K562 (cell line): Measurements from ENCODE around the gene RELL2. TPM values are rescaled to one million over a fixed set of nuclear protein-coding genes. Genes with fewer than 3 reads are reported as not detected.
A peak's percentile ranks its signal among the peaks of the same experiment; 100 is the strongest.

ENCODE experiments used
- ADNP ChIP-seq: fragments of 200-800 bp; sonication (Bioruptor generic); IDR thresholded peaks from 2 replicates; pipeline ENCODE4 v1.6.1; 2016; ENCODE audit warnings: missing genetic modification characterization, missing compliant biosample characterization
- CAMTA2 ChIP-seq: fragments of 250-450 bp; sonication (Bioruptor Pico); conservative IDR thresholded peaks from 2 replicates; pipeline ENCODE4 v1.5.1; 2022
- FOS ChIP-seq: IDR thresholded peaks from 3 replicates; pipeline ENCODE4 v1.6.1; 2011; ENCODE audit not compliant: insufficient read length; ENCODE audit errors: extremely low read depth
- FOSL1 ChIP-seq: fragments of 200-800 bp; sonication (Bioruptor generic); conservative IDR thresholded peaks from 2 replicates; pipeline ENCODE4 v1.6.1; 2016; ENCODE audit warnings: missing genetic modification characterization, missing compliant biosample characterization
- GATAD2A ChIP-seq: fragments of 450-650 bp; IDR thresholded peaks from 2 replicates; pipeline ENCODE4 v1.6.1; 2017
- MAFG ChIP-seq: fragments of 450-650 bp; conservative IDR thresholded peaks from 2 replicates; pipeline ENCODE4 v1.6.1; 2016; ENCODE audit warnings: missing genetic modification characterization, missing compliant biosample characterization
- NFXL1 ChIP-seq: fragments of 450-650 bp; formaldehyde crosslinking; IDR thresholded peaks from 2 replicates; pipeline ENCODE4 v1.4.0; 2021; ENCODE audit warnings: mild to moderate bottlenecking
- PTBP1 ChIP-seq: fragments of 200-400 bp; formaldehyde crosslinking; IDR thresholded peaks from 2 replicates; pipeline ENCODE4 v1.6.1; 2017; ENCODE audit warnings: low read depth, low read length
- SIX5 ChIP-seq, 2 experiments: IDR thresholded peaks; 2 replicates each; pipeline ENCODE4 v1.6.1; 2011; ENCODE audit warnings: low read length in 2 of 2, borderline replicate concordance in 1 of 2, low read depth in 1 of 2, mild to moderate bottlenecking in 1 of 2, moderate library complexity in 1 of 2; ENCODE audit not compliant: insufficient read depth in 1 of 2
- SMARCC2 ChIP-seq: fragments of 450-650 bp; IDR thresholded peaks from 2 replicates; pipeline ENCODE4 v1.6.1; 2017; ENCODE audit warnings: antibody characterized with exemption, moderate library complexity, mild to moderate bottlenecking, low read depth
- WHSC1 ChIP-seq: IDR thresholded peaks from one replicate; pipeline ENCODE4 v1.6.1; 2012; ENCODE audit warnings: low read length, control low read depth, inconsistent platforms
- ZNF644 ChIP-seq: fragments of 200-800 bp; sonication (Bioruptor generic); IDR thresholded peaks from 2 replicates; pipeline ENCODE4 v1.6.1; 2016; ENCODE audit warnings: low read depth, missing genetic modification characterization, missing compliant biosample characterization
- polyA plus RNA-seq, 8 experiments: library from polyadenylated mRNA; depleted of rRNA in 4 of 8; stranded (reverse) in 5 of 8; unstranded in 3 of 8; fragments of >200 nt; fragmentation: Nextera tagmentation in 2 of 8; fragmentation: Illumina TruSeq in 1 of 8; extraction: Ambion mirVana in 2 of 8; extraction: Trizol in 1 of 8; gene quantifications; 2 replicates each; pipeline versions ENCODE4 v1.2.1 to v1.2.3, GENCODE V29; 2011 to 2014; ENCODE audit warnings: inconsistent platforms in 1 of 8, missing spikeins in 1 of 8
- total RNA-seq, 7 experiments: library from RNA; depleted of rRNA in 6 of 7; stranded (reverse); fragments of >200 nt in 6 of 7; fragmentation: Illumina TruSeq in 2 of 7; extraction: Trizol in 2 of 7; gene quantifications; 2 replicates each; pipeline versions ENCODE4 v1.2.1 to v1.2.3, GENCODE V29; 2011 to 2021; ENCODE audit warnings: low replicate concordance in 1 of 7
- TF ChIP-seq, protein P1 (sequence below): fragments of 450-650 bp; IDR thresholded peaks from 2 replicates; pipeline ENCODE4 v1.6.1; 2018; ENCODE audit not compliant: partially characterized antibody
- TF ChIP-seq, protein P2 (sequence below): IDR thresholded peaks from 2 replicates; pipeline ENCODE4 v1.6.1; 2011; ENCODE audit not compliant: insufficient read length; ENCODE audit errors: extremely low read depth
- TF ChIP-seq, protein P3 (sequence below): fragments of 450-650 bp; IDR thresholded peaks from 2 replicates; pipeline ENCODE4 v1.6.1; 2016; ENCODE audit warnings: low read depth

The RELL2 gene
- total and polyA plus RNA-seq, 9 of the 15 experiments (the other 6 are each of a cell fraction or from before 2014, with no cell fraction given), result 0.06 to 36.0 (median 14.3) TPM

DNA sequence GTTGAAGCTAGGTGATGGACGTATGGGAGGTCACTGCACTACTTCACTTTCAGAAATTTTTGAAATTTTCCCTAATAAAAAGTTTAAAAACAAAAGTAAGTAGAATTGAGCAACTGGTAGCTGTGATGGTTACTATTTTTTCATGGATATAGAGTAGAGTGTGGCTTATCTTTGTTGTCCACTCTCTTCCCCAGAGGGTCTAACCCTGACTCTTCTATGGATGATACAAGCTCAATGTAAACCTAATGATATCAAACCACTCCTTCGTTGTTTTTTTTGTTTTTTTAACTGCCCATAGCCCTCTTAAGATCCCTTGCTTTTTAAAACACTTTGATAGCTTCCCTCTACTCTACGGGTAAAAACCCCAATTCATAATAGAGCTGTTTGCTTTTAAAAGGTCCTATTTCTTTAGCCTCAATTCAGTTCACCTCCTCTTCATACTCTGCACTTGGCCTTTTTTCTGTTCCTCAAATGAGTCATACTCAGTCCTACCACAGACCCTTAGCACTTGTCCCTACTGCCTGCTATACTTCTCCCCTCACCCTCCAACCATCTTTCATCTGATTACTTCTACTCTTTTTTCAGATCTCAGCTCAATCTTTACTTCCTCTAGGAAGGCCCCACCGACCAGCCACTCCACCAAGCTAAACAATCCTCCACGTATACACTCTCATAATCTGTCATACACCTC lies 2.8 kb upstream of the RELL2 start (continued):
- TF ChIP-seq SIX5 (IDR thresholded peaks at IDR 0.05; ENCODE audit: borderline replicate concordance in 1 of 2, insufficient read depth in 1 of 2, low read depth in 1 of 2, low read length in 2 of 2) (no peak), FOSL1 (tag) (peak; percentile 86), FOS (no peak), CAMTA2 (CRISPR knock-in tag) (no peak), PTBP1 (no peak), ZNF644 (tag) (no peak), MAFG (tag) (no peak), NFXL1 (no peak), ADNP (tag) (no peak), SMARCC2 (no peak), WHSC1 (no peak), GATAD2A (no peak)
- TF ChIP-seq, protein P1, sequence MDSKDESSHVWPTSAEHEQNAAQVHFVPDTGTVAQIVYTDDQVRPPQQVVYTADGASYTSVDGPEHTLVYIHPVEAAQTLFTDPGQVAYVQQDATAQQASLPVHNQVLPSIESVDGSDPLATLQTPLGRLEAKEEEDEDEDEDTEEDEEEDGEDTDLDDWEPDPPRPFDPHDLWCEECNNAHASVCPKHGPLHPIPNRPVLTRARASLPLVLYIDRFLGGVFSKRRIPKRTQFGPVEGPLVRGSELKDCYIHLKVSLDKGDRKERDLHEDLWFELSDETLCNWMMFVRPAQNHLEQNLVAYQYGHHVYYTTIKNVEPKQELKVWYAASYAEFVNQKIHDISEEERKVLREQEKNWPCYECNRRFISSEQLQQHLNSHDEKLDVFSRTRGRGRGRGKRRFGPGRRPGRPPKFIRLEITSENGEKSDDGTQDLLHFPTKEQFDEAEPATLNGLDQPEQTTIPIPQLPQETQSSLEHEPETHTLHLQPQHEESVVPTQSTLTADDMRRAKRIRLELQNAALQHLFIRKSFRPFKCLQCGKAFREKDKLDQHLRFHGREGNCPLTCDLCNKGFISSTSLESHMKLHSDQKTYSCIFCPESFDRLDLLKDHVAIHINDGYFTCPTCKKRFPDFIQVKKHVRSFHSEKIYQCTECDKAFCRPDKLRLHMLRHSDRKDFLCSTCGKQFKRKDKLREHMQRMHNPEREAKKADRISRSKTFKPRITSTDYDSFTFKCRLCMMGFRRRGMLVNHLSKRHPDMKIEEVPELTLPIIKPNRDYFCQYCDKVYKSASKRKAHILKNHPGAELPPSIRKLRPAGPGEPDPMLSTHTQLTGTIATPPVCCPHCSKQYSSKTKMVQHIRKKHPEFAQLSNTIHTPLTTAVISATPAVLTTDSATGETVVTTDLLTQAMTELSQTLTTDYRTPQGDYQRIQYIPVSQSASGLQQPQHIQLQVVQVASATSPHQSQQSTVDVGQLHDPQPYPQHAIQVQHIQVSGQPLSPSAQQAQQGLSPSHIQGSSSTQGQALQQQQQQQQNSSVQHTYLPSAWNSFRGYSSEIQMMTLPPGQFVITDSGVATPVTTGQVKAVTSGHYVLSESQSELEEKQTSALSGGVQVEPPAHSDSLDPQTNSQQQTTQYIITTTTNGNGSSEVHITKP, result no peak
- TF ChIP-seq, protein P2, sequence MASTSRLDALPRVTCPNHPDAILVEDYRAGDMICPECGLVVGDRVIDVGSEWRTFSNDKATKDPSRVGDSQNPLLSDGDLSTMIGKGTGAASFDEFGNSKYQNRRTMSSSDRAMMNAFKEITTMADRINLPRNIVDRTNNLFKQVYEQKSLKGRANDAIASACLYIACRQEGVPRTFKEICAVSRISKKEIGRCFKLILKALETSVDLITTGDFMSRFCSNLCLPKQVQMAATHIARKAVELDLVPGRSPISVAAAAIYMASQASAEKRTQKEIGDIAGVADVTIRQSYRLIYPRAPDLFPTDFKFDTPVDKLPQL, result no peak
- TF ChIP-seq, protein P3, sequence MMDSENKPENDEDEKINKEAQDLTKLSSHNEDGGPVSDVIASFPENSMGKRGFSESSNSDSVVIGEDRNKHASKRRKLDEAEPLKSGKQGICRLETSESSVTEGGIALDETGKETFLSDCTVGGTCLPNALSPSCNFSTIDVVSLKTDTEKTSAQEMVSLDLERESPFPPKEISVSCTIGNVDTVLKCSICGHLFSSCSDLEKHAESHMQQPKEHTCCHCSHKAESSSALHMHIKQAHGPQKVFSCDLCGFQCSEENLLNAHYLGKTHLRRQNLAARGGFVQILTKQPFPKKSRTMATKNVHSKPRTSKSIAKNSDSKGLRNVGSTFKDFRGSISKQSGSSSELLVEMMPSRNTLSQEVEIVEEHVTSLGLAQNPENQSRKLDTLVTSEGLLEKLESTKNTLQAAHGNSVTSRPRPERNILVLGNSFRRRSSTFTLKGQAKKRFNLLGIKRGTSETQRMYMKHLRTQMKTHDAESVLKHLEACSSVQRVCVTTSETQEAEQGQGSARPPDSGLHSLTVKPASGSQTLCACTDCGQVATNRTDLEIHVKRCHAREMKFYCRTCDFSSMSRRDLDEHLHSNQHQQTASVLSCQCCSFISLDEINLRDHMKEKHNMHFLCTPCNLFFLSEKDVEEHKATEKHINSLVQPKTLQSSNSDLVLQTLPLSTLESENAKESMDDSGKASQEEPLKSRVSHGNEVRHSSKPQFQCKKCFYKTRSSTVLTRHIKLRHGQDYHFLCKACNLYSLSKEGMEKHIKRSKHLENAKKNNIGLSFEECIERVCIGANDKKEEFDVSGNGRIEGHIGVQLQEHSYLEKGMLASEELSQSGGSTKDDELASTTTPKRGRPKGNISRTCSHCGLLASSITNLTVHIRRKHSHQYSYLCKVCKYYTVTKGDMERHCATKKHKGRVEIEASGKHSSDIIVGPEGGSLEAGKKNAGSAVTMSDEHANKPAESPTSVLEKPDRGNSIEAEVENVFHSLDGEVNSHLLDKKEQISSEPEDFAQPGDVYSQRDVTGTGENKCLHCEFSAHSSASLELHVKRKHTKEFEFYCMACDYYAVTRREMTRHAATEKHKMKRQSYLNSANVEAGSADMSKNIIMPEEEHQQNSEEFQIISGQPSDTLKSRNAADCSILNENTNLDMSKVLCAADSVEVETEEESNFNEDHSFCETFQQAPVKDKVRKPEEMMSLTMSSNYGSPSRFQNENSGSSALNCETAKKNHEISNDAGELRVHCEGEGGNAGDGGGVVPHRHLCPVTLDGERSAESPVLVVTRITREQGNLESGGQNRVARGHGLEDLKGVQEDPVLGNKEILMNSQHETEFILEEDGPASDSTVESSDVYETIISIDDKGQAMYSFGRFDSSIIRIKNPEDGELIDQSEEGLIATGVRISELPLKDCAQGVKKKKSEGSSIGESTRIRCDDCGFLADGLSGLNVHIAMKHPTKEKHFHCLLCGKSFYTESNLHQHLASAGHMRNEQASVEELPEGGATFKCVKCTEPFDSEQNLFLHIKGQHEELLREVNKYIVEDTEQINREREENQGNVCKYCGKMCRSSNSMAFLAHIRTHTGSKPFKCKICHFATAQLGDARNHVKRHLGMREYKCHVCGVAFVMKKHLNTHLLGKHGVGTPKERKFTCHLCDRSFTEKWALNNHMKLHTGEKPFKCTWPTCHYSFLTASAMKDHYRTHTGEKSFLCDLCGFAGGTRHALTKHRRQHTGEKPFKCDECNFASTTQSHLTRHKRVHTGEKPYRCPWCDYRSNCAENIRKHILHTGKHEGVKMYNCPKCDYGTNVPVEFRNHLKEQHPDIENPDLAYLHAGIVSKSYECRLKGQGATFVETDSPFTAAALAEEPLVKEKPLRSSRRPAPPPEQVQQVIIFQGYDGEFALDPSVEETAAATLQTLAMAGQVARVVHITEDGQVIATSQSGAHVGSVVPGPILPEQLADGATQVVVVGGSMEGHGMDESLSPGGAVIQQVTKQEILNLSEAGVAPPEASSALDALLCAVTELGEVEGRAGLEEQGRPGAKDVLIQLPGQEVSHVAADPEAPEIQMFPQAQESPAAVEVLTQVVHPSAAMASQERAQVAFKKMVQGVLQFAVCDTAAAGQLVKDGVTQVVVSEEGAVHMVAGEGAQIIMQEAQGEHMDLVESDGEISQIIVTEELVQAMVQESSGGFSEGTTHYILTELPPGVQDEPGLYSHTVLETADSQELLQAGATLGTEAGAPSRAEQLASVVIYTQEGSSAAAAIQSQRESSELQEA, result no peak
